GM12878 (cell line): ENCODE data around the gene HSFX4. TPM values are rescaled to one million over a fixed set of nuclear protein-coding genes. Genes with fewer than 3 reads are reported as not detected.
"Not testable (repeated sequence)": the region's sequence is repeated elsewhere in the genome, so short reads cannot be mapped to it uniquely, and the experiment has no call there.

Source experiments
- ATAC-seq: fragments of 200-7000 bp; cut with Tn5 transposase; 3 replicates; pipeline ENCODE4 v1.9.1; 2020; ENCODE audit warnings: mild to moderate bottlenecking, moderate library complexity
- Bru-seq: library from RNA; stranded (reverse); fragments of 400-500 nt; gene quantifications from one replicate; lab custom pipeline; 2021; lab: Mats Ljungman, UMichigan
- BruChase-seq, 2 experiments: library from RNA; stranded (reverse); fragments of 400-500 nt; gene quantifications; one replicate each; lab custom pipeline; 2021; lab: Mats Ljungman, UMichigan
- BruUV-seq: library from RNA; stranded (reverse); fragments of 400-500 nt; replicated peaks from 2 replicates; lab custom pipeline; 2021; lab: Mats Ljungman, UMichigan
- CTCF ChIA-PET: fragments of 300-600 bp; sonication (Branson Sonifier 250); formaldehyde crosslinking; extraction: SDS; loops from one replicate; lab custom pipeline; 2021; ENCODE audit warnings: inconsistent platforms; lab: Yijun Ruan, JAX
- POLR2A ChIA-PET: fragments of 350-600 bp; formaldehyde crosslinking; extraction: SDS; loops from one replicate; lab custom pipeline; 2021; ENCODE audit warnings: inconsistent platforms; lab: Charles Lee
- RAD21 ChIA-PET: fragments of 300-600 bp; sonication (Branson Sonifier 250); formaldehyde crosslinking; loops from one replicate; lab custom pipeline; 2023; ENCODE audit warnings: antibody characterized with exemption; ENCODE audit not compliant: unreplicated experiment; lab: Charles Lee
- SMC1A ChIA-PET: fragments of 300-600 bp; sonication (Branson Sonifier 250); formaldehyde crosslinking; loops from one replicate; lab custom pipeline; 2023; ENCODE audit not compliant: unreplicated experiment, uncharacterized antibody; lab: Charles Lee
- DNase-seq: peaks from one replicate; pipeline ENCODE4 v3.0.0-alpha.2; 2011; ENCODE audit warnings: low read depth, low spot score
- FAIRE-seq: peaks from 3 replicates; lab custom pipeline; 2011; peaks lifted over from hg19 to GRCh38; lab: Jason Lieb, UNC
- H2AFZ ChIP-seq: 2 replicates; pipeline ENCODE4 v1.6.0; 2011; ENCODE audit warnings: low read depth, low read length, control low read depth; ENCODE audit not compliant: control insufficient read depth
- H3K27ac ChIP-seq: 2 replicates; pipeline ENCODE4 v1.5.1; 2011; ENCODE audit warnings: control low read depth; ENCODE audit not compliant: control insufficient read depth, insufficient read depth
- H3K27me3 ChIP-seq, 2 experiments: replicated peaks in 1 of 2; 2 replicates each; pipeline versions ENCODE4 v1.6.0 to v1.6.1; 2011; ENCODE audit warnings: low read length in 1 of 2; ENCODE audit not compliant: control insufficient read depth in 2 of 2, insufficient read depth in 2 of 2
- H3K36me3 ChIP-seq, 2 experiments: 2 replicates each; pipeline ENCODE4 v1.5.1; 2011; ENCODE audit warnings: low read length in 1 of 2; ENCODE audit not compliant: control insufficient read depth in 2 of 2, insufficient read depth in 2 of 2
- H3K4me1 ChIP-seq: 2 replicates; pipeline ENCODE4 v1.6.1; 2011; ENCODE audit warnings: mild to moderate bottlenecking, low read length, moderate library complexity, mixed read lengths; ENCODE audit not compliant: control insufficient read depth, insufficient read depth
- H3K4me2 ChIP-seq: 2 replicates; pipeline ENCODE4 v1.6.0; 2011; ENCODE audit warnings: control low read depth; ENCODE audit not compliant: control insufficient read depth, insufficient read depth
- H3K4me3 ChIP-seq: fragments of 200-600 bp; sonication (generic); 2 replicates; pipeline ENCODE4 v1.5.1; 2016
- H3K79me2 ChIP-seq: 2 replicates; pipeline ENCODE4 v1.6.0; 2011; ENCODE audit warnings: low read length; ENCODE audit not compliant: control insufficient read depth, insufficient read depth
- H3K9ac ChIP-seq: 2 replicates; pipeline ENCODE4 v1.8.0; 2011; ENCODE audit warnings: low read length, control low read depth, mixed read lengths; ENCODE audit not compliant: control insufficient read depth, insufficient read depth
- H3K9me3 ChIP-seq: replicated peaks from 3 replicates; pipeline ENCODE4 v1.5.1; 2011; ENCODE audit warnings: mild to moderate bottlenecking, low read length; ENCODE audit not compliant: control insufficient read depth, insufficient read depth
- H4K20me1 ChIP-seq: 2 replicates; pipeline ENCODE4 v1.6.0; 2011; ENCODE audit not compliant: control insufficient read depth, insufficient read depth
- CBX5 ChIP-seq: sonication (generic); IDR thresholded peaks from 2 replicates; pipeline ENCODE4 v1.6.1; 2016; ENCODE audit warnings: low read depth, moderate library complexity, mild to moderate bottlenecking, inconsistent platforms
- CTCF ChIP-seq, 3 experiments: IDR thresholded peaks in 2 of 3; conservative IDR thresholded peaks in 1 of 3; 2 replicates each; pipeline ENCODE4 v1.5.1; 2011; ENCODE audit warnings: low read depth in 3 of 3, low read length in 3 of 3, mild to moderate bottlenecking in 3 of 3, control low read depth in 2 of 3, moderate library complexity in 2 of 3, inconsistent platforms in 1 of 3, mixed read lengths in 1 of 3; ENCODE audit not compliant: control insufficient read depth in 2 of 3, insufficient read depth in 1 of 3; ENCODE audit errors: extremely low read depth in 1 of 3
- PAX5 ChIP-seq: IDR thresholded peaks from 2 replicates; pipeline ENCODE4 v1.6.1; 2011; ENCODE audit warnings: low read depth, low read length, borderline replicate concordance
- RAD21 ChIP-seq: IDR thresholded peaks from 2 replicates; pipeline ENCODE4 v1.6.1; 2011; ENCODE audit warnings: mild to moderate bottlenecking, low read depth, low read length, moderate library complexity; ENCODE audit not compliant: insufficient read depth
- WGBS: methylation state at CpG from one replicate; pipeline ENCODE4 v1.1.6; 2016; ENCODE audit warnings: low lambda C conversion rate; ENCODE audit not compliant: insufficient replicate concordance, insufficient coverage; ENCODE audit errors: missing lambda C conversion rate; 5-methylcytosine and 5-hydroxymethylcytosine counted together
- in situ Hi-C: fragments of 300-500 bp; cut with MboI; formaldehyde crosslinking; loops from 9 replicates; pipeline ENCODE4 v1.14.3; 2018; ENCODE audit warnings: mixed read lengths
- intact Hi-C: fragments of 100-400 bp; cut with micrococcal nuclease; formaldehyde crosslinking; loops from one replicate; pipeline ENCODE4 v1.14.2; 2022; ENCODE audit not compliant: unreplicated experiment
- long read RNA-seq, 2 experiments: library from polyadenylated mRNA; unstranded; transcript quantifications; one replicate each; pipeline ENCODE4 v2.0.0, GENCODE V29; 2019 to 2020
- polyA minus RNA-seq, 3 experiments: library from RNA; depleted of rRNA, polyadenylated mRNA; stranded (reverse); fragments of >200 nt; gene quantifications; 2 replicates each; pipeline ENCODE4 v1.2.3, GENCODE V29; 2011
- polyA plus RNA-seq, 11 experiments: library from polyadenylated mRNA; depleted of rRNA in 4 of 11; unstranded in 6 of 11; stranded (reverse) in 5 of 11; fragments of >200 nt; fragmentation: Nextera tagmentation in 4 of 11; fragmentation: Illumina TruSeq in 1 of 11; extraction: Ambion mirVana in 4 of 11; extraction: Trizol in 1 of 11; gene quantifications; 1 replicate in 1 of 11; 2 replicates in 10 of 11; pipeline versions ENCODE4 v1.2.1 to v1.2.3, GENCODE V29; 2011 to 2016; ENCODE audit warnings: inconsistent platforms in 2 of 11, missing spikeins in 2 of 11, low read depth in 1 of 11
- total RNA-seq, 4 experiments: library from RNA; depleted of rRNA in 3 of 4; stranded (reverse); fragments of >200 nt in 3 of 4; fragmentation: Illumina TruSeq in 1 of 4; extraction: Trizol in 1 of 4; gene quantifications; 2 replicates each; pipeline versions ENCODE4 v1.2.1 to v1.2.3, GENCODE V29; 2013 to 2021

Gene HSFX4
- total RNA-seq (2013; cell fraction: nucleolus; rRNA removed), result not detected in 2 replicates
- total RNA-seq (2014; rRNA removed) (0.16 TPM in 1 of 2 replicates, not detected in the other), total RNA-seq (2014; rRNA removed; fragmentation: Illumina TruSeq; extraction: Trizol) (not detected in 2 replicates), total RNA-seq (2021) (not detected in 2 replicates), polyA plus RNA-seq (2011; rRNA removed) (not detected in 2 replicates), polyA plus RNA-seq (2014; fragmentation: Illumina TruSeq; extraction: Trizol) (0.44 TPM in 1 of 2 replicates, not detected in the other), polyA plus RNA-seq (2014; fragmentation: Nextera tagmentation; extraction: Ambion mirVana) (under 1 TPM; 0.11 to 0.21 TPM), polyA plus RNA-seq (2014; rRNA removed) (0.13 TPM in 1 of 2 replicates, not detected in the other), polyA plus RNA-seq (2016; fragmentation: Nextera tagmentation; extraction: Ambion mirVana) (under 1 TPM; 0.21 to 0.24 TPM), polyA minus RNA-seq (2011; rRNA and poly(A)+ RNA removed) (not detected in 2 replicates), Bru-seq, nascent RNA (not detected), BruChase-seq, experiment 1, labeled RNA remaining after a 6-hour chase (percentile 22 among the genes with signal in this experiment), BruChase-seq, experiment 2, labeled RNA remaining after a 2-hour chase (not detected)
- not detected for polyA plus RNA-seq (2011; ENCODE audit: low read depth)
- not detected in 2 replicates for polyA plus RNA-seq (2011; cell fraction: cytosol; rRNA removed)
- not detected in 2 replicates for polyA plus RNA-seq (2011; cell fraction: nucleus; rRNA removed)
- not detected in 2 replicates for polyA plus RNA-seq (2012)
- polyA minus RNA-seq (2011; cell fraction: cytosol; rRNA and poly(A)+ RNA removed), result not detected in 2 replicates
- polyA minus RNA-seq (2011; cell fraction: nucleus; rRNA and poly(A)+ RNA removed), result not detected in 2 replicates
- long read RNA-seq, experiment 1, result 0 reads
- long read RNA-seq, experiment 2, result 0 reads

GRCh38 chrX:149929400-149929799 lies at the start of gene HSFX4:
TSS of gene HSFX4 (plus strand) at chrX:149929573. CDS start at chrX:149929645, 72 bp downstream.
- H3K9ac ChIP-seq, intact Hi-C loops, SMC1A ChIA-PET, H3K4me1 ChIP-seq, H3K36me3 ChIP-seq, BruUV-seq, H3K4me3 ChIP-seq, H3K9me3 ChIP-seq, FAIRE-seq, H3K4me2 ChIP-seq, in situ Hi-C loops, H2AFZ ChIP-seq, ATAC-seq, POLR2A ChIA-PET, RAD21 ChIA-PET, DNase-seq, H3K27ac ChIP-seq, H4K20me1 ChIP-seq, H3K79me2 ChIP-seq, CTCF ChIA-PET, H3K27me3 ChIP-seq: not testable (repeated sequence)
- WGBS, result 58% methylated on average over 2 of the region's 7 CpGs

- FAIRE-seq, result no peak
- TF ChIP-seq CTCF (IDR thresholded peaks at IDR 0.05 in 2 of 3, conservative IDR thresholded peaks at IDR 0.05 in 1 of 3; ENCODE audit: control insufficient read depth in 2 of 3, extremely low read depth in 1 of 3, insufficient read depth in 1 of 3, low read depth in 3 of 3, low read length in 3 of 3) (peak in 2 of 3 experiments; percentile 24 to 34; a peak in 3 of 6 replicates), CBX5 (no peak), PAX5 (no peak), RAD21 (peak; percentile 36)
- H3K27ac ChIP-seq, result no peak within 1 kb of the TSS
- ChIA-PET RAD21 (no interaction called here), POLR2A (no interaction called here), CTCF (no interaction called here), SMC1A (no interaction called here)
- no TSS peak for BruUV-seq
- intact Hi-C loops, result loop anchor here (10.0 kb wide), 1 partner anchor 676 kb away; no protein-coding TSS in a partner anchor
- ATAC-seq, result no peak; the same call in 2 of the 3 replicates
- 63% methylated on average over 26 of the region's 33 CpGs for WGBS
- H3K9ac ChIP-seq, result no peak within 1 kb of the TSS
- DNase-seq, result no peak
- no peak within 1 kb of the TSS for H3K4me2 ChIP-seq
- H3K36me3 ChIP-seq, result no peaks in the 10 kb centered on the region
- H3K9me3 ChIP-seq, result no peaks in the 10 kb centered on the region
- H4K20me1 ChIP-seq, result no peaks in the 10 kb centered on the region
- H3K4me3 ChIP-seq, result no peak within 1 kb of the TSS
- H3K27me3 ChIP-seq, result no peaks in the 10 kb centered on the region
- no peaks in the 10 kb centered on the region for H3K79me2 ChIP-seq
- H2AFZ ChIP-seq, result no peak within 1 kb of the TSS
- in situ Hi-C loops, result no loop called here
- no peaks in the 10 kb centered on the region for H3K4me1 ChIP-seq
Measured at GRCh38 chrX:149881081-149881711, 48.2 kb upstream of the HSFX4 start, which contains the start of gene MAGEA8. TSS of gene MAGEA8 (plus strand) at chrX:149881183. CDS start at chrX:149884273, 3,090 bp downstream.
